HG03025 (cell line): ENCODE measurements around the gene GDF11.

Source experiments
- ATAC-seq: cut with Tn5 transposase; IDR thresholded peaks from one replicate; pipeline ENCODE4 v1.9.1; 2021; ENCODE audit warnings: mild to moderate bottlenecking, moderate library complexity; ENCODE audit not compliant: unreplicated experiment, low FRiP score

The GDF11 gene

GRCh38 chr12:55777856-55778255 lies 34.9 kb downstream of the GDF11 start:
- ATAC-seq: no peak

GRCh38 chr12:55780685-55781084 lies 37.8 kb downstream of the GDF11 start:
- no peak for ATAC-seq

- no peak for ATAC-seq
These were observed 45.6 kb downstream of the GDF11 start for GRCh38 chr12:55788546-55788945.

- no peak for ATAC-seq
These were observed 46.2 kb downstream of the GDF11 start for GRCh38 chr12:55789171-55789570.

- ATAC-seq: no peak
These were observed 47.0 kb downstream of the GDF11 start for GRCh38 chr12:55789893-55790292.

DNA sequence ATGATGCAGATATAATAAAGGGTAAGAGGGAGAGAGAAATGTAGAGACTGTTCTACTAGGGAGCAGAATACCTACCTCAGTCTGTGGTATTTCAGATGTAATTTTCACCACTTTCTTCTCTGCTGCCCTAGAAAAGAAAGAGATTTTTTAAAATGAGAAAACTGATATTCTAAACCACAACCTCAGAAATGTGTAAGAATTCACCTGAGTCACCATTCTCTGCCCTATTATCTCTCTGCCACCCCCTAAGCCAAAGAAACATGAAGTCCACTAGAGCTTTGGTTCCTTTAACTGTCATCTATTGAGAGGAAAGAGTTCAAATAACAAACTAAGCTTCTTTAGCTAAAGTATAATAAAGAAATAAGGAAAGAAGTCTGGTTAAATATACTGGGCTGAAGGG lies 53.0 kb downstream of the GDF11 start:
- ATAC-seq: no peak

- no peak for ATAC-seq
These were observed 54.1 kb downstream of the GDF11 start for GRCh38 chr12:55797068-55797467.

GRCh38 chr12:55797550-55797949 lies 54.6 kb downstream of the GDF11 start:
- ATAC-seq: no peak
